CD4-positive, alpha-beta T cell treated with Interleukin-17A for 1 hour (primary cell): ENCODE data around the gene ZBTB3.
"Not testable (repeated sequence)": the region's sequence is repeated elsewhere in the genome, so short reads cannot be mapped to it uniquely, and the experiment has no call there.

Source experiments
- DNase-seq: peaks from one replicate; pipeline ENCODE4 v3.0.0-alpha.2; 2020

The ZBTB3 gene

GRCh38 chr11:62753736-62754603 is at the start of gene ZBTB3:
Gene ZBTB3 (minus strand): TSS chr11:62754160. CDS start chr11:62753664, 496 bp downstream.
- DNase-seq: peak; percentile 99

GRCh38 chr11:62801071-62801470 is 47.1 kb upstream of the ZBTB3 start:
- DNase-seq: no peak

DNA sequence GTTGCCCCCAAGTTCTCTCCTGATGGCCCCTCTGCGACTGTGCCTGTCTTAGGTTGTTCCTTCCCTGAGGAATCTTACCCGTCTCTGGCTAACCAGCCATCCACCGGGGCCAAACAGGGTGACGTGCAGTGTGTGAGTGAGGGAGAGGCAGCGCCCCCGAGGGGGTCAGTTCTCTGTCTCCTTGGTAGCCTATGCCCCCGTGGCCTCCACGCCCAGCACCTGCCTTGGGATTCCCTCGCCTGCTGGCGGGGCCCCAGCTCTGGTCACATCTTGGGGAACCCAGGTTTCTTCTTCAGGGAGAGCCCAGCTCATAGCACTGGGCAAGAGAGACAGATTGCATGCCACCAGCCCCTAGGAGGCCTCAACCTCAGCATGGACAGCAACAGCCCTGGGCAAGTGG is 45.5 kb upstream of the ZBTB3 start:
- DNase-seq: no peak

- no peak for DNase-seq
These were observed 42.3 kb upstream of the ZBTB3 start for GRCh38 chr11:62796281-62796680.

DNA sequence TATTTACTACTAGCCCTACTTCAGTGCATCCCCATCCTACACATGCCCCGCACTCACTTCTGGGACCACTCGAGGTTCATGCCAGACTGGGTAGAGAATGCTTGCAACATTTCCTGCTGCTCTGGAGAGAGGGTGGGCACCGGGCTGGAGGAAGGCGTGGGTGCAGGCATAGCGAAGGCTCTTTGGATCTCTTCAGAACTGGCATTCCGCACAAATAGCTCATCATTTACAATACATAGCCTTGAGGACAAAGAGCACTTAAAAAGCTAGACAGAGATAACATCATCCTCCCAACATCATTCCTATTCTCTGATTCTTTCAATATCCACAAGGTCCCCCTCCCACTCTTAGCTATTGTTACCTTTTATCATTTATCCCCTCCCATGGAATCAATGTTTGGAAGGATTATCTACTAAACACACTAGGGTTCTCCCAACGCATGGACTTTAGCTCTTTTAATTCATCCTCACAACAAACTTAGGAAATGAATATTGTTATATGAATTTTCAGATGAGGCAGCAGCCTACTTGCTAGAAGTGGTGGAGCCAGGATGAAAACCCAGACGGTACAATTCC is 40.3 kb upstream of the ZBTB3 start:
- no peak for DNase-seq

DNA sequence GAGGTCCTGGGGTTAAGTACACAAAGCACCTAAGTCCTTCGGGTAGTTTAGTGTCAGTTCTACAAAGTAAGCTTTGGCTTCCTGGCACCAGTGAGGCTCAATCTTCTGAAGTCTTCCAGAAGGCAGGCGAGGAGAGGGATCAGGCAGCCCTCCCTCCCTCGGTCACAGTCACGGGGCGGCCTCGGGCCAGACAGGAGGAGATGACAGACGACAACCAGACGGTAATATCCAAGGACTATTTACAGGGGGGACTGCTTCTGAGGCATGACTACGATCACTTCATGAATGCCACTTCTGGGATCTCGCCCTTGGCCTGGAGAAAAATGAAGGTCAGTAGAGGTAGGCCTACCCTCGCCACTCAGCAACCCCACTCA is 38.2 kb upstream of the ZBTB3 start:
- DNase-seq: no peak

DNA sequence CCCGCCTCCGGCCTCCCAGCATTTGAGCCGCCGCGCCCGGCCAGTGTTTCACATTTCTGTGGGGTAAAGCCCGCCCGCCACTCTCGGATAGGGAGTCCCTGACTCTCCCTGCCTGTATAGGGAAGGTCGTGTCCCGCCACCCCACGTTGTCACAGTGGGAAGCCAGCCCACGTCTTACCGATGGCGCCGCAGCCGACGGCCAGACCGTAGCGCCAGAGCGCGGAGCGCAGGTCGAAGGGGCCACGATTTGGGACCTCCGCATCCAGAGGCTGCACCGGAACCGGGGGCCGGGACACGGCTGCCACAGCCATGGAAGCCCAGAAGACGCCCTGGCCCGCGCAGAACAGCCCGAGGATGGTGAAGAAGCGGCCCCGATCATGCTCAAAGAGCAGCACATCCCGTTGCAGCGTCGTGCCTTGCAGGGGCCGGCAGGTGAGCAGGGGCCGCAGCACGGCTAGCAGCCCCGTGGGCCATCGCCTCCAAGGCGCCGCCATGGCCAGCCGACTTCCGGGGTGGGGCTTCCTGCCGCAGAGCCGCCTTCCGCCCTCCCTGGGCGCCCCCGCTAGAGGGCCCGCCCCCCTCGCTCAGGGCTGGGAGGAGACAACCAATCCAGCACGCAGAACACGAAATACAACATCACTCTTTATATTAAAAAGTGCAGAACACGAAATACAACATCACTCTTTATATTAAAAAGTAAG is 37.7 kb upstream of the ZBTB3 start, which contains the start of gene TMEM223:
Gene TMEM223, minus strand, starts transcription at position 506 of the 701 bp plus-strand sequence. Its CDS starts 12 bp downstream, at position 494.
- DNase-seq: peak; percentile 91

DNA sequence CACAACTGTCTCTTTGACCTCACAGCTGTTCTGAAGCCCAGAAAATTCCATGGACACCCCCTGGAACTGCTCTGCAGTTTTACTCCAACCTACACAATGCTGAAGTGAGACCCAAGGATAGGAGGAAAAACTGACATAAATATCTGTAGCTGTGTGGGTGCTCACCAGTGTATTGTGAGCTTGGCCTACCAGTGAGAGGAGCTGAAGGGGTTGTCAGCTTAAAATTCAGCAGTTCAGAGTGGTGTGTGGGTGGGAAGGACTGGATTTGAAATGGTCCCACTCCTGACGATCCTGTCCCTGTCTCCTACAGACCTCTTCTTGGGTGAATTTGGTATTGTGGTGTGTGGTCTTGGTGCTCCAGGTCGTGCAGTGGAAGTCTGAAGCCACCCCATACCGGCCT is 35.6 kb upstream of the ZBTB3 start:
- no peak for DNase-seq

DNA sequence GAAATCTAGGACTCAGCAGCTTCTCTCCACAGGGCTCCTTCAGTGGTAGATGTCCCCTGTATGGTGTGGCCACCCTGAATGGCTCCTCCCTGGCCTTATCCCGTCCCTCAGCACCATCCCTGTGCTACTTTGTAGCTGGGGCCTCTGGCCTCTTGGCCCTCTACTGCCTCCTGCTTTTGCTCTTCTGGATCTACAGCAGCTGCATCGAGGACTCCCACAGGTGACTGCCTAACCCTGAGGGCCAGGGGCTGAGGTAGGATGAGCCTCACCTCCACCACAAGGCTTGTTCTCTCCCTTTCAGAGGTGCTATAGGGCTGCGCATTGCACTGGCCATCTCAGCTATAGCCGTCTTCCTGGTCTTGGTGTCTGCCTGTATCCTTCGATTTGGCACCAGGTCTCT is 35.0 kb upstream of the ZBTB3 start:
- DNase-seq: no peak

DNA sequence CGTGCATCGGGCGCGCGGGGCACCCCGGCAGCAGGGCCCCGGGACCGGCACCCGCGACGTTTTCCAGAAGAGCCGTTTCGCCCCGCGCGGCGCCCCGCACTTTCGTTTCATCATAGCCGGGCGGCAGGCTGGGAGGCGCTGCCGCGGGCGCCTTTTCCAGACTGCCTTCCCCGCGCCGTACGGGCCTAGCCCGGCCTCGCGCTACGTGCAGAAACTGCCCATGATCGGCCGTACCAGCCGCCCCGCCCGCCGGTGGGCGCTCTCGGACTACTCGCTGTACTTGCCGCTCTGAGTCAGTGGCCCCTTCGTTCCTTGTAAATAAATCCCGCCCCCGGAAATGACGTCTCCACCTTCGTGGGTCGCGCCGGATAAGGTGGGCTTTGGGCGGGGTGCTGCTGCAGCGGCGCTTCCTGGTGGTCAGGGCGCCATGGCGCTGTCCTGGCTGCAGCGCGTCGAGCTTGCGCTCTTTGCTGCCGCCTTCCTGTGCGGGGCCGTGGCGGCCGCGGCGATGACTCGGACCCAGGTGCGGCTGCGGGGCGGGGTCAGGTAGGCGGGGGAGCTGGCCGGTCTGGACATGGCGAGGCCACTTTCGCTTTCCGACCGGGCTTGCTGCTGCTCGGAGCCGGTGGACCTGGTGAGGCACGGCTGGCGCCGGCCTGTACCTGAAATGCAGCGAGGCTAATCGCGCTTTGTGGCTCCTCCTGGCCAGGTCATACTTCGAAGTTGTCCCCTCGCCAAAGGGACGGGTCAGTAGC is 33.2 kb upstream of the ZBTB3 start, which contains the start of gene TMEM179B:
Gene TMEM179B, plus strand, starts transcription at position 398 of the 755 bp plus-strand sequence. Its CDS starts 30 bp downstream, at position 428.
- peak; percentile 98 for DNase-seq

DNA sequence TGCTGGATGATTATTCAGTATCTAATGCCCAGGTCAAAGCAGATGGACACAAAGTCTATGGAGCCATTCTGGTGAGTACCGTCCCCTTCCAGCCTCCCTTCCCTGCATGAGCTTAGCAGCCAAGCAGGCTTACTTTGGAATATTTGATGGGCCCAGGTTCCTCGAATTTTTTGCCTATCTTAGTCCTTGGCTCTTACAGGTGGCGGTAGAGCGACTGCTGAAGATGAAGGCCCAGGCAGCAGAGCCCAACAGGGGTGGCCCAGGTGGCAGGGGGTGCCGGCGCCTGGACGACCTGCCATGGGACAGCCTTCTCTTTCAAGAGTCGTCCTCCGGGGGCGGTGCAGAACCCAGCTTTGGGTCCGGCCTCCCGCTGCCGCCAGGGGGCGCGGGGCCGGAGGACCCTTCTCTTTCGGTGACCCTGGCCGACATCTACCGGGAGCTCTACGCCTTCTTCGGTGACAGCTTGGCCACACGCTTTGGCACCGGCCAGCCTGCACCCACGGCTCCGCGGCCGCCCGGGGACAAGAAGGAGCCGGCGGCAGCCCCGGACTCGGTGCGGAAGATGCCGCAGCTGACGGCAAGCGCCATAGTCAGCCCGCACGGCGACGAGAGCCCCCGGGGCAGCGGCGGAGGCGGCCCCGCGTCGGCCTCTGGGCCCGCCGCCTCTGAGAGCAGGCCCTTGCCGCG is 32.5 kb upstream of the ZBTB3 start:
- DNase-seq: peak; percentile 89

- DNase-seq: no peak
These were observed 28.8 kb upstream of the ZBTB3 start for GRCh38 chr11:62782753-62783152.

DNA sequence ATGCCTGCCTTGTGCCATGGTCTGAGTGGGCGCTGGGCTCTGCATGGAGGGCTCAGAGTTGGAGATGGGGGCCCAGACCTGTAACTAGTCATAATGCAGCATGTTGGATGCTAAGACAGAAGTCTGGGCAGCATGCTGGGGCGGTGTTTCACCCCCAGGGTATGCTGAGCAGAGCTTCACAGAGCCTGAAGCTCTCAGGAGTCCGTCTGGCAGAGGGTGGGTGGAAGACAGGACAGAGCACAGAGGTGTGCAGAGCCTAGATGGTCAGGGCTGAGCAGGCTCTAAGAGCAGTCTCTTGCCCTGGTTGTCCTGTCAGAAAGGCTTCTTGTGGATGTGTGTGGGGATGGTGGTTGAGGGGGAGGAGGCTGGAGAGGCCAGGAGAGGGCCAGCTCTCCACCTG is 24.5 kb upstream of the ZBTB3 start:
- no peak for DNase-seq

GRCh38 chr11:62777389-62777788 is 23.4 kb upstream of the ZBTB3 start:
- DNase-seq: no peak

GRCh38 chr11:62775646-62776045 is 21.7 kb upstream of the ZBTB3 start:
- no peak for DNase-seq

DNA sequence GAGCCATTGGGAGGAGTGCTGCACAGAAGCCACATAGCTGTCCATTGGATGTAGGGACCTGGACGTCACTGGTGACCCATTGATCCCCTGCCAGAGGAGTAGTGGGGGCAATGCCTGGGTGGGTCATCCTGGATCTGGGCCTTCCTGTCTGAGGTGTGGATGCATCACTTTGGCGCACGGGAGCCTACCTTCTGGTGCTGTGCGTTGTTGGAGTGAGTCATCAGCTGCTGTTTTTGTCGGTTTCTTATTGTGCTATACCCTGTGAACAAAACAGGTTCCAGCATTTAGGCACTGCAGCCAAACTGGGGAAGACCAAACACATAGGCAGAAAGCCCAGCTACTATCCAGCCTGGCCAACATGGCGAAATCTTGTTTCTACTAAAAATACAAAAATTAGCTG is 20.4 kb upstream of the ZBTB3 start:
- DNase-seq: no peak

- peak; percentile 93 for DNase-seq
These were observed 17.4 kb upstream of the ZBTB3 start, which contains the start of gene TAF6L for GRCh38 chr11:62771144-62772021. Gene TAF6L (plus strand): TSS chr11:62771396. CDS start chr11:62775784, 4,388 bp downstream.

GRCh38 chr11:62770778-62771143 is 16.8 kb upstream of the ZBTB3 start:
- DNase-seq: no peak

GRCh38 chr11:62760867-62761227 is 6.9 kb upstream of the ZBTB3 start:
- not testable (repeated sequence) for DNase-seq

DNA sequence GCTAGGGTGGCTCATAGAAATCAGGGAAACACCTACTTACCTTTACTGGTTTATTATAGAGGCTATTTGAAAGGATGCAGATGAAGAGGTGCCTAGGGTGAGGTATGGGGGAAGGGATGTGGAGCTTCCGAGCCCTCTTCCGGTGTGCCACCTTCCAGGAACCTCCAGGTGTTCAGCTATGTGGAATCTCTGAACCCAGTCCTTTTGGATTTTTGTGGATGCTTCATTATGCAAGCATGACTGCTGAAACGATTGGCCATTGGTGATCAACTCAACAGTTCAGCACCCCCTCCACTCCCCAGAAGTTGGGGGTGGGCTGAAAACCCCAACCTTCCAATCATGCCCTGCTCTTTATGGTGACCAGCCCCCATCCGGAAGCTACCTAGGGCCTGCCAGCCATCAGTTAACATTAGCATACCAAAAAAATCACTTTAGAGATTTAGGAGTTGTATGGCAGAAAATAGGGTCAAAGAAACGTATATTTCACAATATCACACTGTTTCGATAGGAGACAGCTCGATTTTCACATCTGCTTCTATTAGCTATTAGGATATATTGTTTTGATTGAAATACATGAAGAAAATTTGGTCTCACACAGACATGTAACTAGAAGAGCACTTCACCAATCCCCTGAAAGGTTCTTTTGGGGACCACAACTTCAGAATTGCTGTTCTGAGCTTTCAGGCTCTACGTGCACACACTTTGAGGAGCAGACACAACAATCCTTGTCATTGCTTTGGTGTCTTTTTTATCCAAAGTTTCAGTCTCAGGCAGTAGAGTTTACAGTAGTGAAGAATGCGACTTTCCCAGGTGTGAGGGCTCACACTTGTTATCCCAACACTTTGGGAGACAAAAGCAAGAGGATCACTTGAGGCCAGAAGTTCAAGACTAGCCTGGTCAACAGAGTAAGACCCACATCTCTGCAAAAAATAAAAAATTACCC is 4.2 kb upstream of the ZBTB3 start:
- DNase-seq: no peak
